ENCODE measurements around the gene MTRR. TPM values are rescaled to one million over a fixed set of nuclear protein-coding genes. Genes with fewer than 3 reads are reported as not detected.

MTRR gene
- total RNA-seq, 1 donor from 2014 or later: 33.1 TPM

DNA sequence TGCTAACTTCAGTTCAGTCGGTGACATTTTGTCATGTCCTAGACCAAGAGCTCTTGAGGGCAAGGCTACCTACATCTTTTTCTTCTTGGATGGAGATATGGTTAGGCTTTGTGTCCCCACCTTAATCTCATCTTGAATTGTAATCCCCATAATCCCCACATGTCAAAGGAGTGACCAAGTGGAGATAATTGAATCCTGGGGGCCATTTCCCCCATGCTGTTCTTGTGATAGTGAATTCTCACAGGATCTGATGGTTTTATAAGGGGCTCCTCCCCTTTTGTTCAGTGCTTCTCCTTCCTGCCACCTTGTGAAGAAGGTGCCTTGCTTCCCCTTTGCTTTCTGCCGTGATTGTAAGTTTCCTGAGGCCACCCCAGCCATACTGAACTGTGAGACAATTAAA, 16.0 kb upstream of the MTRR start:
- intact Hi-C loops (cut with DNase I): no loop called here
- H3K4me1 ChIP-seq: peaks cover 20% of the 10 kb centered on the region
- H3K27me3 ChIP-seq: no peaks in the 10 kb centered on the region
- H3K36me3 ChIP-seq: no peaks in the 10 kb centered on the region
- DNase-seq (ENCODE audit: extremely low spot score in 2 of 2): no peak
- no peak overlapping the region for H3K4me3 ChIP-seq
- TF ChIP-seq POLR2A (IDR thresholded peaks at IDR 0.05) (no peak), POLR2AphosphoS5 (IDR thresholded peaks at IDR 0.05; ENCODE audit: insufficient read depth in 1 of 2, low read depth in 1 of 2) (no peak)
- TF ChIP-seq, protein P1, sequence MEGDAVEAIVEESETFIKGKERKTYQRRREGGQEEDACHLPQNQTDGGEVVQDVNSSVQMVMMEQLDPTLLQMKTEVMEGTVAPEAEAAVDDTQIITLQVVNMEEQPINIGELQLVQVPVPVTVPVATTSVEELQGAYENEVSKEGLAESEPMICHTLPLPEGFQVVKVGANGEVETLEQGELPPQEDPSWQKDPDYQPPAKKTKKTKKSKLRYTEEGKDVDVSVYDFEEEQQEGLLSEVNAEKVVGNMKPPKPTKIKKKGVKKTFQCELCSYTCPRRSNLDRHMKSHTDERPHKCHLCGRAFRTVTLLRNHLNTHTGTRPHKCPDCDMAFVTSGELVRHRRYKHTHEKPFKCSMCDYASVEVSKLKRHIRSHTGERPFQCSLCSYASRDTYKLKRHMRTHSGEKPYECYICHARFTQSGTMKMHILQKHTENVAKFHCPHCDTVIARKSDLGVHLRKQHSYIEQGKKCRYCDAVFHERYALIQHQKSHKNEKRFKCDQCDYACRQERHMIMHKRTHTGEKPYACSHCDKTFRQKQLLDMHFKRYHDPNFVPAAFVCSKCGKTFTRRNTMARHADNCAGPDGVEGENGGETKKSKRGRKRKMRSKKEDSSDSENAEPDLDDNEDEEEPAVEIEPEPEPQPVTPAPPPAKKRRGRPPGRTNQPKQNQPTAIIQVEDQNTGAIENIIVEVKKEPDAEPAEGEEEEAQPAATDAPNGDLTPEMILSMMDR (IDR thresholded peaks at IDR 0.05): no peak
- H3K9me3 ChIP-seq: no peaks in the 10 kb centered on the region
- no peak overlapping the region for H3K27ac ChIP-seq

DNA sequence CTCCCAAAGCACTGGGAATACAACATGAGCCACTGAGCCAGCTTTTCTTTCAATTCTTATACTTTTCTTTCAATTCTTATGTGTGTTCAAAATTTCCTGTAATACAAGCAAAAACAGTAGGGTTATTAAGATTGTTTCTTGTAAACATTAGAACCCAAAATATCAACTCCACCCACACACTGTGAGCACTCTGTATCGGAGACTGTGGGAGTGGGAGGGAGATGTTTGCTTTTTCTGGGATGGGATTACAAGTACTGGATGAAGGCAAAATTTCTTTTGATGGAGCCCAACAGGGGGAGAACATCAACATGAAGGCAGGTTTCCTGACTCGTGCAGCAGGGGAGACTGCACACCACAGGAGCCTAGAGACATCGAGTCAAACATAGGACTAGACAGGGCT, 13.3 kb upstream of the MTRR start:
- no peaks in the 10 kb centered on the region for H3K27me3 ChIP-seq
- H3K27ac ChIP-seq: no peak overlapping the region
- H3K36me3 ChIP-seq: peaks cover 0 to 14% of the 10 kb centered on the region in 2 donors
- DNase-seq (ENCODE audit: extremely low spot score in 2 of 2): no peak
- peaks cover 10% of the 10 kb centered on the region for H3K4me1 ChIP-seq
- H3K9me3 ChIP-seq: no peaks in the 10 kb centered on the region
- H3K4me3 ChIP-seq: no peak overlapping the region
- TF ChIP-seq POLR2AphosphoS5 (IDR thresholded peaks at IDR 0.05; ENCODE audit: insufficient read depth in 1 of 2, low read depth in 1 of 2) (no peak), POLR2A (IDR thresholded peaks at IDR 0.05) (no peak)
- TF ChIP-seq, protein P1 (IDR thresholded peaks at IDR 0.05): no peak
- intact Hi-C loops (cut with DNase I): no loop called here

DNA sequence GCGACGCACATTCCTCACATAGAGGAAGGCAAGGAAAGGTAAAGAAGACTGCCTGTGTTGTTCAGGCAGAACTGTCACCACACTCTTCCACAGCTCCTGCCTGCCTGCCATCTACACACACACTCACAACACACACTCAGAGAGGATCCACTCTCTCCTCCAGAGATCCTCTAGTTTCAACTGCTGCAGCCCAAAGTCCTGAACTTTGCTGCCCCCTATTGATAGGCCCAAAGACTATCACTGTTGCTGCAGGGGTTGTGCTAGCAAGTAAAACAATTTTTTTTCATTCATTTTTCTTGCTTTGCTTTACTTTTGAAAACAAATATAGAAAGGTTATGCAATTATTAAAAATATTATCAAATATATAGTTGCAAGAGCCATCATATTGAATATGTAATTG, 12.1 kb upstream of the MTRR start:
- no peak overlapping the region for H3K4me3 ChIP-seq
- DNase-seq (ENCODE audit: extremely low spot score in 2 of 2): no peak
- intact Hi-C loops (cut with DNase I): no loop called here

DNA sequence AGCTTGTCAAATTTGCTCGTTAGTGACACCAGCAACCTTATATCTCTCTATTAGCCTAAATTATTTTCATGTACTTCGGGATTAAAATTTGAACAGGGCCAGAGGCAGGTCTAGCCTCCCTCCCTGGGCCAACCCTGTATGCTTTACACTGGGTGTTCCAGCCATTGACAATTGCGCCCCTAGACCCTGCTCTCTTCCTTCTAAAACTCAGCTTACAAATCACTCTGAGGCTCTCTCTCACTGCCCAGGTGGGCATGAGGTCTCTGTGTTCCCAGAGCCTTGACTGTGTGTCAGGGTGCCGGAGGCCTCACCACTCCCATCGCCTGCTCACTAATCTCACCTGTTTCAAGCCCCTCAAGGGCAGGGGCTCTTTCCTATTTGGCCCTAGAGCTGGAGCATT, 11.6 kb upstream of the MTRR start:
- TF ChIP-seq, protein P1 (IDR thresholded peaks at IDR 0.05): no peak
- TF ChIP-seq POLR2AphosphoS5 (IDR thresholded peaks at IDR 0.05; ENCODE audit: insufficient read depth in 1 of 2, low read depth in 1 of 2): no peak
- DNase-seq (ENCODE audit: extremely low spot score in 2 of 2): no peak
- H3K36me3 ChIP-seq: peaks cover 0 to 32% of the 10 kb centered on the region in 2 donors
- intact Hi-C loops (cut with DNase I): no loop called here
- peaks cover 6% of the 10 kb centered on the region for H3K4me1 ChIP-seq
- H3K27me3 ChIP-seq: no peaks in the 10 kb centered on the region
- H3K4me3 ChIP-seq: no peak overlapping the region
- H3K27ac ChIP-seq: no peak overlapping the region
- no peaks in the 10 kb centered on the region for H3K9me3 ChIP-seq

More for the DNA sequence above, 12.1 kb upstream of the MTRR start:
- no peaks in the 10 kb centered on the region for H3K27me3 ChIP-seq
- H3K27ac ChIP-seq: no peak overlapping the region
- H3K4me1 ChIP-seq: peaks cover 10% of the 10 kb centered on the region
- H3K9me3 ChIP-seq: no peaks in the 10 kb centered on the region
- peaks cover 0 to 27% of the 10 kb centered on the region in 2 donors for H3K36me3 ChIP-seq
- TF ChIP-seq POLR2AphosphoS5 (IDR thresholded peaks at IDR 0.05; ENCODE audit: insufficient read depth in 1 of 2, low read depth in 1 of 2) (no peak), POLR2A (IDR thresholded peaks at IDR 0.05) (no peak)
- TF ChIP-seq, protein P1 (IDR thresholded peaks at IDR 0.05): peak in 2 of 3 experiments; percentile 27 to 49

DNA sequence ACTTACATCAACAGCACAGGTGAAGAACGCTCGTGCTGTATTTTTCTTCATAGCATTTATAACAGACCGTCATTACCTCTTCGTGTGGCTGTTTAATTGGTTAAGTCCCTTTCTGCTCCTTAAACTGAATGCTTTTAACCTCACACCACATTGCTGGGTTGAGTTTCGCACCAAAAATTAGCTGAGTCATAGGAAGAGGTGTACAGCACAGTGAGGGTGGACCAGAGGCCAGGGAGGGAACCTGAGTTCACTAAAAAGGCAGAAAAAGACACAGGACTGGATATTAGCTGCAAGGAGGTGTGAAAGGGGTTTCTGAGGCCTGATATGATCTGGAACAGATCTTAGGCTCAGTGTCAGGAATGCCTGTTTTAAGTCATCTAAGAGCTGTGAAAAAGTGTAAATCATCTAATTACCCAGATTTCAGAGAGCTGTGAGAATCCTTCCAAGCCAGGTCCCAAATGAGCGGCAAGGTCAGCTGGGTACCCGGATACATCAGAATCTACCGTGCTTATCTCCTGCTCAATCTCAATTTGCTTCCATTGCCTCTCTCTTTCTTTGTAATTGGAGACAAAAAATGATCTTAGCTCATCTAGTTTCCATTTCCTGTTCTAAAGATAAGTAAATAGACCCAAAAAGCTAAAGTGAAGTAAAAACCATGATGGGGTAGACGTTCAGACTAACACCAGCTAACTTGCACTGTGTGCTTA, 10.9 kb upstream of the MTRR start:
- Histone ChIP-seq H3K36me3 (peaks cover 0 to 36% of the 10 kb centered on the region in 2 donors), H3K9me3 (no peaks in the 10 kb centered on the region), H3K4me3 (no peak overlapping the region), H3K27me3 (no peaks in the 10 kb centered on the region), H3K4me1 (no peaks in the 10 kb centered on the region), H3K27ac (no peak overlapping the region)
- no peak for TF ChIP-seq POLR2A (IDR thresholded peaks at IDR 0.05)
- TF ChIP-seq POLR2AphosphoS5 (IDR thresholded peaks at IDR 0.05; ENCODE audit: insufficient read depth in 1 of 2, low read depth in 1 of 2): no peak
- TF ChIP-seq, protein P1 (IDR thresholded peaks at IDR 0.05): no peak
- no peak for DNase-seq (ENCODE audit: extremely low spot score in 2 of 2)
- intact Hi-C loops (cut with DNase I): no loop called here

All from vagina (tissue), 2 donors.